ENCODE measurements around the gene MAEA. TPM values are rescaled to one million over a fixed set of nuclear protein-coding genes. Genes with fewer than 3 reads are reported as not detected.

MAEA gene
- 10 to 100 TPM; 38.9 to 40.4 TPM for total RNA-seq

GRCh38 chr4:1289207-1290164 is at the start of gene MAEA:
TSS of gene MAEA (plus strand) at chr4:1289891. CDS start at chr4:1289914, 23 bp downstream.
- Mint-ChIP-seq H3K4me3 (peak within 1 kb of the TSS; percentile 95), H3K9me3 (ENCODE audit: low read depth) (peaks cover 4% of the 10 kb centered on the region), H3K27me3 (no peaks in the 10 kb centered on the region), H3K27ac (peak within 1 kb of the TSS; percentile 87), H3K4me1 (peaks cover 41% of the 10 kb centered on the region), H3K36me3 (ENCODE audit: low read depth) (peaks cover 5% of the 10 kb centered on the region)
- intact Hi-C loops (cut with DNase I, micrococcal nuclease) = loop anchor here (1.0 to 5.0 kb wide), 17 partner anchors 22 to 607 kb away; partner anchors contain the start of genes CTBP1 (in 1 of the 2), FAM53A (in 1 of the 2), GAK (in 1 of the 2) and SLBP (in 1 of the 2)
- ChIA-PET POLR2A (interaction anchor here (0.5 to 1.6 kb wide), 5 partner anchors 20 to 61 kb away, joined by 3 to 6 read pairs (median 3); partner anchors contain the start of gene UVSSA), CTCF (interaction anchor here (0.7 to 2.4 kb wide), 11 partner anchors 9 to 159 kb away, joined by 3 to 10 read pairs (median 3); partner anchors contain the start of gene UVSSA)
- ATAC-seq (peak; percentile 98), DNase-seq (peak; percentile 99)

- Mint-ChIP-seq H3K36me3 (ENCODE audit: low read depth) (peaks cover 25% of the 10 kb centered on the region), H3K4me3 (no peak overlapping the region), H3K27ac (no peak overlapping the region), H3K4me1 (peaks cover 25% of the 10 kb centered on the region), H3K9me3 (ENCODE audit: low read depth) (no peaks in the 10 kb centered on the region), H3K27me3 (no peaks in the 10 kb centered on the region)
- intact Hi-C loops (cut with DNase I, micrococcal nuclease) = no loop called here
- POLR2A ChIA-PET = no interaction called here
- no peak for ATAC-seq
- CTCF ChIA-PET = no interaction called here
- DNase-seq = no peak
Observed at GRCh38 chr4:1239950-1240307, 49.8 kb upstream of the MAEA start.

- Mint-ChIP-seq H3K27me3 (no peaks in the 10 kb centered on the region), H3K4me3 (no peak overlapping the region), H3K36me3 (ENCODE audit: low read depth) (peaks cover 18% of the 10 kb centered on the region), H3K4me1 (peaks cover 34% of the 10 kb centered on the region), H3K27ac (no peak overlapping the region), H3K9me3 (ENCODE audit: low read depth) (no peaks in the 10 kb centered on the region)
- DNase-seq (no peak), ATAC-seq (no peak)
- intact Hi-C loops (cut with DNase I, micrococcal nuclease) = no loop called here
- CTCF ChIA-PET = no interaction called here
- POLR2A ChIA-PET = no interaction called here
Observed at GRCh38 chr4:1240721-1241465, 48.8 kb upstream of the MAEA start.

GRCh38 chr4:1241466-1241935 is 48.2 kb upstream of the MAEA start:
- Mint-ChIP-seq H3K9me3 (ENCODE audit: low read depth) (no peaks in the 10 kb centered on the region), H3K27me3 (no peaks in the 10 kb centered on the region), H3K4me1 (peaks cover 40% of the 10 kb centered on the region), H3K27ac (no peak overlapping the region), H3K4me3 (no peak overlapping the region), H3K36me3 (ENCODE audit: low read depth) (peaks cover 16% of the 10 kb centered on the region)
- DNase-seq = no peak
- POLR2A ChIA-PET = no interaction called here
- CTCF ChIA-PET = interaction anchor here (1.0 to 1.4 kb wide), 2 partner anchors 24 to 27 kb away, joined by 3 read pairs; no protein-coding TSS in a partner anchor
- intact Hi-C loops (cut with DNase I, micrococcal nuclease) = no loop called here
- ATAC-seq = no peak

- ATAC-seq = no peak
- H3K9me3 Mint-ChIP-seq (ENCODE audit: low read depth) = no peaks in the 10 kb centered on the region
- no peak overlapping the region for H3K27ac Mint-ChIP-seq
- POLR2A ChIA-PET = no interaction called here
- DNase-seq = no peak
- CTCF ChIA-PET = interaction anchor here (1.0 to 1.4 kb wide), 2 partner anchors 25 to 26 kb away, joined by 3 read pairs; no protein-coding TSS in a partner anchor
- H3K27me3 Mint-ChIP-seq = no peaks in the 10 kb centered on the region
- no peak overlapping the region for H3K4me3 Mint-ChIP-seq
- intact Hi-C loops (cut with DNase I, micrococcal nuclease) = no loop called here
- peaks cover 45% of the 10 kb centered on the region for H3K4me1 Mint-ChIP-seq
- H3K36me3 Mint-ChIP-seq (ENCODE audit: low read depth) = peaks cover 19% of the 10 kb centered on the region
Observed at GRCh38 chr4:1241936-1242505, 47.7 kb upstream of the MAEA start.

GRCh38 chr4:1242506-1243450 is 46.9 kb upstream of the MAEA start:
- H3K4me1 Mint-ChIP-seq = peaks cover 47% of the 10 kb centered on the region
- peaks cover 24% of the 10 kb centered on the region for H3K36me3 Mint-ChIP-seq (ENCODE audit: low read depth)
- H3K27me3 Mint-ChIP-seq = no peaks in the 10 kb centered on the region
- intact Hi-C loops (cut with DNase I, micrococcal nuclease) = no loop called here
- DNase-seq (no peak), ATAC-seq (no peak)
- POLR2A ChIA-PET = no interaction called here
- CTCF ChIA-PET = interaction anchor here (1.0 to 1.4 kb wide), 2 partner anchors 25 to 26 kb away, joined by 3 read pairs; no protein-coding TSS in a partner anchor
- H3K4me3 Mint-ChIP-seq = no peak overlapping the region
- no peaks in the 10 kb centered on the region for H3K9me3 Mint-ChIP-seq (ENCODE audit: low read depth)
- H3K27ac Mint-ChIP-seq = peak overlapping the region; percentile 63

- ChIA-PET POLR2A (no interaction called here), CTCF (interaction anchor here (0.8 kb wide), 1 partner anchor 25 kb away, joined by 3 read pairs; no protein-coding TSS in a partner anchor)
- H3K27ac Mint-ChIP-seq = no peak overlapping the region
- H3K4me3 Mint-ChIP-seq = no peak overlapping the region
- intact Hi-C loops (cut with DNase I, micrococcal nuclease) = no loop called here
- no peaks in the 10 kb centered on the region for H3K9me3 Mint-ChIP-seq (ENCODE audit: low read depth)
- ATAC-seq (no peak), DNase-seq (no peak)
- H3K4me1 Mint-ChIP-seq = peaks cover 47% of the 10 kb centered on the region
- peaks cover 20% of the 10 kb centered on the region for H3K36me3 Mint-ChIP-seq (ENCODE audit: low read depth)
- no peaks in the 10 kb centered on the region for H3K27me3 Mint-ChIP-seq
Observed at GRCh38 chr4:1243451-1244080, 46.1 kb upstream of the MAEA start.

GRCh38 chr4:1244081-1244977 is 45.4 kb upstream of the MAEA start:
- H3K27ac Mint-ChIP-seq = no peak overlapping the region

GRCh38 chr4:1244978-1245471 is 44.7 kb upstream of the MAEA start:
- ChIA-PET POLR2A (no interaction called here), CTCF (no interaction called here)
- no peaks in the 10 kb centered on the region for H3K27me3 Mint-ChIP-seq
- peaks cover 50% of the 10 kb centered on the region for H3K4me1 Mint-ChIP-seq
- DNase-seq (no peak), ATAC-seq (no peak)
- H3K36me3 Mint-ChIP-seq (ENCODE audit: low read depth) = peaks cover 15% of the 10 kb centered on the region
- no peaks in the 10 kb centered on the region for H3K9me3 Mint-ChIP-seq (ENCODE audit: low read depth)
- peak overlapping the region; percentile 30 for H3K4me3 Mint-ChIP-seq
- intact Hi-C loops (cut with DNase I, micrococcal nuclease) = loop anchor here (5.0 kb wide), 4 partner anchors 78 to 627 kb away; partner anchors contain the start of genes LETM1 (in 1 of the 2) and NSD2 (in 1 of the 2)
- H3K27ac Mint-ChIP-seq = peak overlapping the region; percentile 51

More at GRCh38 chr4:1244081-1244977, 45.4 kb upstream of the MAEA start:
- Mint-ChIP-seq H3K4me1 (peaks cover 47% of the 10 kb centered on the region), H3K4me3 (no peak overlapping the region), H3K36me3 (ENCODE audit: low read depth) (peaks cover 16% of the 10 kb centered on the region), H3K9me3 (ENCODE audit: low read depth) (no peaks in the 10 kb centered on the region), H3K27me3 (no peaks in the 10 kb centered on the region)
- ATAC-seq = no peak
- CTCF ChIA-PET = interaction anchor here (0.8 kb wide), 1 partner anchor 24 kb away, joined by 3 read pairs; no protein-coding TSS in a partner anchor
- POLR2A ChIA-PET = no interaction called here
- intact Hi-C loops (cut with DNase I, micrococcal nuclease) = no loop called here
- DNase-seq = no peak

Data from activated CD4-positive, alpha-beta T cell treated with anti-CD3 and anti-CD28 coated beads for 36 hours (primary cell).